IMR-90 (cell line): Measurements from ENCODE around the gene ANKRD61. TPM values are rescaled to one million over a fixed set of nuclear protein-coding genes. Genes with fewer than 3 reads are reported as not detected.

Experiments used
- ATAC-seq: fragments of 200-7000 bp; cut with Tn5 transposase; 2 replicates; pipeline ENCODE4 v1.9.1; 2020; ENCODE audit warnings: low read depth, mild to moderate bottlenecking, moderate library complexity
- BruUV-seq: library from RNA; stranded (reverse); fragments of 400-500 nt; replicated peaks from 2 replicates; lab custom pipeline; 2021; lab: Mats Ljungman, UMichigan
- CTCF ChIA-PET: fragments of 300-600 bp; formaldehyde crosslinking; extraction: SDS; loops from one replicate; lab custom pipeline; 2021; ENCODE audit warnings: antibody characterized with exemption; lab: Yijun Ruan, JAX
- POLR2A ChIA-PET: fragments of 300-600 bp; sonication (Branson Sonifier 250); formaldehyde crosslinking; loops from one replicate; lab custom pipeline; 2022; ENCODE audit warnings: antibody characterized with exemption; ENCODE audit not compliant: unreplicated experiment; lab: Charles Lee
- DNase-seq: peaks from one replicate; pipeline ENCODE4 v3.0.0; 2013
- H2AFZ ChIP-seq: replicated peaks from 2 replicates; pipeline ENCODE3; 2013; ENCODE audit warnings: low read length, mild to moderate bottlenecking; ENCODE audit not compliant: poor library complexity
- H2AK5ac ChIP-seq: 2 replicates; pipeline ENCODE4 v1.6.1; 2013; ENCODE audit warnings: low read depth, low read length, inconsistent platforms
- H2AK9ac ChIP-seq: replicated peaks from 2 replicates; pipeline ENCODE3; 2013; ENCODE audit warnings: mild to moderate bottlenecking, low read depth, low read length, moderate library complexity; ENCODE audit not compliant: poor library complexity
- H2BK120ac ChIP-seq: 2 replicates; pipeline ENCODE4 v1.6.1; 2013; ENCODE audit warnings: low read depth, low read length, inconsistent platforms
- H2BK15ac ChIP-seq: 3 replicates; pipeline ENCODE4 v1.6.1; 2013; ENCODE audit warnings: low read depth, low read length, inconsistent platforms
- H2BK20ac ChIP-seq: 2 replicates; pipeline ENCODE4 v1.6.1; 2013; ENCODE audit warnings: low read depth, mild to moderate bottlenecking, inconsistent platforms, low read length, moderate library complexity
- H2BK5ac ChIP-seq: 2 replicates; pipeline ENCODE4 v1.6.1; 2013; ENCODE audit warnings: mild to moderate bottlenecking, low read depth, low read length, inconsistent platforms; ENCODE audit not compliant: poor library complexity, severe bottlenecking
- H3K14ac ChIP-seq: replicated peaks from 2 replicates; pipeline ENCODE4 v1.6.1; 2013; ENCODE audit warnings: low read depth, low read length, inconsistent platforms
- H3K18ac ChIP-seq: 2 replicates; pipeline ENCODE4 v1.6.1; 2013; ENCODE audit warnings: low read depth, low read length, control low read depth
- H3K23ac ChIP-seq: 2 replicates; pipeline ENCODE4 v1.6.1; 2013; ENCODE audit warnings: low read depth, low read length, inconsistent platforms
- H3K27ac ChIP-seq: 2 replicates; pipeline ENCODE4 v1.5.1; 2013; ENCODE audit warnings: mild to moderate bottlenecking, control low read depth, low read length; ENCODE audit not compliant: insufficient read depth
- H3K27me3 ChIP-seq: 2 replicates; pipeline ENCODE4 v1.6.1; 2013; ENCODE audit warnings: low read length; ENCODE audit not compliant: control insufficient read depth, insufficient read depth
- H3K36me3 ChIP-seq: 2 replicates; pipeline ENCODE4 v1.6.1; 2013; ENCODE audit warnings: low read length, mixed read lengths; ENCODE audit not compliant: control insufficient read depth, insufficient read depth
- H3K4ac ChIP-seq: 2 replicates; pipeline ENCODE4 v1.6.1; 2013; ENCODE audit warnings: low read depth, low read length, inconsistent platforms
- H3K4me1 ChIP-seq: 2 replicates; pipeline ENCODE4 v1.6.1; 2013; ENCODE audit warnings: low read length, mixed read lengths; ENCODE audit not compliant: control insufficient read depth, insufficient read depth
- H3K4me2 ChIP-seq: 2 replicates; pipeline ENCODE4 v1.6.1; 2013; ENCODE audit warnings: low read depth, mild to moderate bottlenecking, control low read depth, low read length, moderate library complexity
- H3K4me3 ChIP-seq: 2 replicates; pipeline ENCODE4 v1.5.1; 2013; ENCODE audit warnings: low read depth, mild to moderate bottlenecking, control low read depth, low read length, moderate library complexity; ENCODE audit not compliant: insufficient read depth
- H3K56ac ChIP-seq: 2 replicates; pipeline ENCODE4 v1.6.1; 2013; ENCODE audit warnings: low read length, inconsistent platforms; ENCODE audit not compliant: insufficient read depth; ENCODE audit errors: extremely low read depth
- H3K79me1 ChIP-seq, 2 experiments: 2 replicates each; pipeline ENCODE4 v1.6.1; 2013; ENCODE audit warnings: low read length in 2 of 2, inconsistent platforms in 1 of 2, low read depth in 1 of 2
- H3K9ac ChIP-seq: 2 replicates; pipeline ENCODE4 v1.6.1; 2013; ENCODE audit warnings: low read depth, low read length, control low read depth
- H3K9me1 ChIP-seq: 2 replicates; pipeline ENCODE4 v1.6.1; 2013; ENCODE audit warnings: low read length, inconsistent platforms; ENCODE audit not compliant: insufficient read depth
- H3K9me3 ChIP-seq: 2 replicates; pipeline ENCODE4 v1.6.1; 2013; ENCODE audit warnings: low read length; ENCODE audit not compliant: control insufficient read depth, insufficient read depth
- H4K20me1 ChIP-seq: 2 replicates; pipeline ENCODE4 v1.6.1; 2013; ENCODE audit warnings: low read length, inconsistent platforms; ENCODE audit not compliant: insufficient read depth
- H4K5ac ChIP-seq: 2 replicates; pipeline ENCODE4 v1.6.1; 2013; ENCODE audit warnings: mild to moderate bottlenecking, low read depth, low read length, control low read depth
- H4K8ac ChIP-seq, 2 experiments: 2 replicates each; pipeline ENCODE4 v1.6.1; 2013; ENCODE audit warnings: low read depth in 2 of 2, low read length in 2 of 2, control low read depth in 1 of 2, inconsistent platforms in 1 of 2
- H4K91ac ChIP-seq: 2 replicates; pipeline ENCODE4 v1.6.1; 2013; ENCODE audit warnings: low read depth, low read length, inconsistent platforms; ENCODE audit not compliant: insufficient read depth
- BHLHE40 ChIP-seq: fragments of 150-350 bp; IDR thresholded peaks from 2 replicates; pipeline ENCODE4 v1.6.1; 2016; ENCODE audit warnings: mild to moderate bottlenecking, low read depth, low read length
- CHD1 ChIP-seq: IDR thresholded peaks from 2 replicates; pipeline ENCODE4 v1.6.1; 2012; ENCODE audit warnings: low read depth, low read length, improper control_type of control experiment
- CTCF ChIP-seq: conservative IDR thresholded peaks from 2 replicates; pipeline ENCODE4 v1.5.1; 2012; ENCODE audit warnings: mild to moderate bottlenecking, low read depth, low read length, improper control_type of control experiment
- FOS ChIP-seq: fragments of 150-350 bp; IDR thresholded peaks from 2 replicates; pipeline ENCODE4 v1.6.1; 2016; ENCODE audit warnings: low read depth, low read length
- MAZ ChIP-seq: IDR thresholded peaks from 2 replicates; pipeline ENCODE4 v1.6.1; 2012; ENCODE audit warnings: low read depth, mild to moderate bottlenecking, low read length, improper control_type of control experiment, moderate library complexity, borderline replicate concordance
- MXI1 ChIP-seq: IDR thresholded peaks from 2 replicates; pipeline ENCODE4 v1.6.1; 2012; ENCODE audit warnings: low read depth, mild to moderate bottlenecking, low read length, moderate library complexity, borderline replicate concordance
- RCOR1 ChIP-seq: IDR thresholded peaks from 2 replicates; pipeline ENCODE4 v1.6.1; 2012; ENCODE audit warnings: mild to moderate bottlenecking, low read length, improper control_type of control experiment; ENCODE audit not compliant: insufficient replicate concordance
- SMC3 ChIP-seq: fragments of 150-350 bp; IDR thresholded peaks from 2 replicates; pipeline ENCODE4 v1.6.1; 2016; ENCODE audit warnings: low read depth, mild to moderate bottlenecking, antibody characterized with exemption, low read length, moderate library complexity
- USF2 ChIP-seq: fragments of 150-350 bp; IDR thresholded peaks from 2 replicates; pipeline ENCODE4 v1.6.1; 2017; ENCODE audit warnings: mild to moderate bottlenecking, antibody characterized with exemption, low read length, low read depth
- WGBS, 2 experiments: methylation state at CpG; one replicate each; pipeline versions ENCODE4 v1.1.5 to v1.1.7; 2013; ENCODE audit warnings: missing lambda C conversion rate in 2 of 2; ENCODE audit not compliant: insufficient read length in 1 of 2; ENCODE audit errors: extremely low coverage in 2 of 2; 5-methylcytosine and 5-hydroxymethylcytosine counted together
- dilution Hi-C: fragments of 300-500 bp; cut with HindIII; formaldehyde crosslinking; loops from one replicate; pipeline ENCODE4 v1.14.3; 2018; ENCODE audit warnings: low sequenced_read_pairs; ENCODE audit not compliant: unreplicated experiment
- in situ Hi-C: fragments of 300-500 bp; cut with MboI; formaldehyde crosslinking; loops from 3 replicates; pipeline ENCODE4 v1.14.3; 2019; ENCODE audit warnings: low sequenced_read_pairs, inconsistent platforms, mixed read lengths
- intact Hi-C: fragments of 100-400 bp; cut with micrococcal nuclease; formaldehyde crosslinking; loops from 2 replicates; pipeline ENCODE4 v1.10.0; 2022
- polyA plus RNA-seq, 3 experiments: library from polyadenylated mRNA; depleted of rRNA; stranded (reverse); fragments of >200 nt; gene quantifications; 2 replicates each; pipeline ENCODE4 v1.2.3, GENCODE V29; 2012; ENCODE audit warnings: low replicate concordance in 1 of 3
- total RNA-seq: library from RNA; depleted of rRNA; stranded (reverse); fragments of >200 nt; gene quantifications from 2 replicates; pipeline ENCODE4 v1.2.3, GENCODE V29; 2012
- TF ChIP-seq, protein P1 (sequence below): fragments of 150-350 bp; IDR thresholded peaks from 2 replicates; pipeline ENCODE4 v1.6.1; 2016; ENCODE audit warnings: low read depth, mild to moderate bottlenecking, low read length, moderate library complexity, borderline replicate concordance

ANKRD61 gene
- total and polyA plus RNA-seq, 2 of the 4 experiments (the other 2 are of a cell fraction): 0.17 to 0.36 TPM

GRCh38 chr7:6049780-6050179, 18.6 kb downstream of the ANKRD61 start:
- Histone ChIP-seq H4K5ac (no peak overlapping the region), H3K4me1 (no peaks in the 10 kb centered on the region), H3K18ac (no peak overlapping the region), H3K36me3 (peaks cover 38% of the 10 kb centered on the region), H3K9me1 (peaks cover 2% of the 10 kb centered on the region; the same call in 1 of the 2 replicates), H2BK120ac (no peak overlapping the region), H4K8ac (no peak overlapping the region), H2BK15ac (no peak overlapping the region), H3K27me3 (no peaks in the 10 kb centered on the region), H3K9me3 (no peaks in the 10 kb centered on the region), H3K4ac (no peak overlapping the region), H3K23ac (no peak overlapping the region), H2AK5ac (no peak overlapping the region), H3K56ac (no peak overlapping the region), H2BK20ac (no peak overlapping the region), H3K14ac (no peak overlapping the region), H2AFZ (no peak overlapping the region), H3K9ac (no peak overlapping the region), H4K20me1 (peaks cover 6% of the 10 kb centered on the region; the same call in 1 of the 2 replicates), H3K27ac (no peak overlapping the region), H2AK9ac (no peak overlapping the region), H3K4me3 (no peak overlapping the region), H3K79me1 (peaks cover 7 to 30% of the 10 kb centered on the region in 2 experiments), H4K91ac (no peak overlapping the region), H2BK5ac (no peak overlapping the region), H3K4me2 (no peak overlapping the region)
- TF ChIP-seq SMC3: no peak
- no peak for TF ChIP-seq USF2
- no peak for TF ChIP-seq BHLHE40
- TF ChIP-seq CTCF: no peak
- TF ChIP-seq CHD1: no peak
- no peak for TF ChIP-seq MAZ
- no peak for TF ChIP-seq MXI1
- TF ChIP-seq, protein P1, sequence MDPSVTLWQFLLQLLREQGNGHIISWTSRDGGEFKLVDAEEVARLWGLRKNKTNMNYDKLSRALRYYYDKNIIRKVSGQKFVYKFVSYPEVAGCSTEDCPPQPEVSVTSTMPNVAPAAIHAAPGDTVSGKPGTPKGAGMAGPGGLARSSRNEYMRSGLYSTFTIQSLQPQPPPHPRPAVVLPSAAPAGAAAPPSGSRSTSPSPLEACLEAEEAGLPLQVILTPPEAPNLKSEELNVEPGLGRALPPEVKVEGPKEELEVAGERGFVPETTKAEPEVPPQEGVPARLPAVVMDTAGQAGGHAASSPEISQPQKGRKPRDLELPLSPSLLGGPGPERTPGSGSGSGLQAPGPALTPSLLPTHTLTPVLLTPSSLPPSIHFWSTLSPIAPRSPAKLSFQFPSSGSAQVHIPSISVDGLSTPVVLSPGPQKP: no peak
- no peak for TF ChIP-seq RCOR1
- TF ChIP-seq FOS: no peak
- dilution Hi-C loops (no loop called here), intact Hi-C loops (loop anchor here (5.0 kb wide), 1 partner anchor 32 kb away; no protein-coding TSS in a partner anchor), in situ Hi-C loops (no loop called here)
- WGBS, 2 experiments: no CpG with 5 or more reads among the region's 4 CpGs
- ChIA-PET CTCF (no interaction called here), POLR2A (no interaction called here)
- DNase-seq (no peak), ATAC-seq (no peak)
- BruUV-seq: no TSS peak
